COR-L47 (cell line): Measurements from ENCODE around the gene SEC14L1.

Experiments used
- DNase-seq: peaks from one replicate; lab custom pipeline; 2025; lab: John Stamatoyannopoulos, UW

The SEC14L1 gene

DNA sequence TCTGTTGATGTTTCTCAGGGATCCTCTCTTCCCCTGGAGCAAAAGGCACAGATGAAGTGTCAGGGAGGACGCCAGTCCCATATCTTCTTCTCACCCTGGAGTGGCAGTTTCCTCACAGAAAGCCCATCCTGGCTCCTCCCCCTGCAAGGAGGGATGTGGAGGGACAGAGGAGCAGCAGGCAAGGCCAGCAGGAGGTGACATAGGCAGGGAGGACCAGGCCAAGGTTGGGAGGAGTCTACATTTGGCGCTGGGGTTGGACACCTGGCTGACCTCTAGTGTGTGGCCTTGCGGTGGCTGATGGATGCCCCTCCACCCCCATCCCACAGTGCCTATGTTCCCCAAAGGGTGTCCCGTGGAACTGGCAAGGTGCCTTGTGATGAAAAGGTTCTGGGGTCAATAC is 125.4 kb downstream of the SEC14L1 start:
- DNase-seq, result no peak
